Neural cell (in vitro differentiated cells): ENCODE results near the gene LTBP1. TPM values are rescaled to one million over a fixed set of nuclear protein-coding genes. Genes with fewer than 3 reads are reported as not detected.
"Not testable (repeated sequence)": the region's sequence is repeated elsewhere in the genome, so short reads cannot be mapped to it uniquely, and the experiment has no call there.

Source experiments
- H2AFZ ChIP-seq: fragments of 200-600, 300-800 bp; sonication (generic), shearing (Covaris generic); 2 replicates; pipeline ENCODE4 v1.6.0; 2014; ENCODE audit warnings: low read depth, mild to moderate bottlenecking, antibody characterized with exemption, low read length, moderate library complexity
- H3F3A ChIP-seq: fragments of 200-600 bp; shearing (Covaris generic); 2 replicates; pipeline ENCODE4 v1.6.1; 2016; ENCODE audit warnings: mild to moderate bottlenecking, moderate library complexity, mixed read lengths, antibody characterized with exemption, low read length; ENCODE audit not compliant: insufficient read depth, poor library complexity, severe bottlenecking
- H3K27ac ChIP-seq: fragments of 200-600, 300-800 bp; sonication (generic), shearing (Covaris generic); 2 replicates; pipeline ENCODE4 v1.5.1; 2014; ENCODE audit warnings: mild to moderate bottlenecking, low read length, moderate library complexity
- H3K27me3 ChIP-seq: fragments of 300-800, 200-600 bp; sonication (generic), shearing (Covaris generic); 2 replicates; pipeline ENCODE4 v1.6.0; 2014; ENCODE audit warnings: mild to moderate bottlenecking, low read depth, low read length, moderate library complexity; ENCODE audit not compliant: insufficient read depth
- H3K36me3 ChIP-seq: fragments of 300-800, 200-600 bp; sonication (generic), shearing (Covaris generic); 2 replicates; pipeline ENCODE4 v1.5.1; 2014; ENCODE audit warnings: mild to moderate bottlenecking, antibody characterized with exemption, low read length, moderate library complexity; ENCODE audit not compliant: insufficient read depth
- H3K4me2 ChIP-seq: fragments of 300-800, 200-600 bp; sonication (generic), shearing (Covaris generic); 2 replicates; pipeline ENCODE4 v1.6.0; 2014; ENCODE audit warnings: mild to moderate bottlenecking, low read length
- H3K4me3 ChIP-seq: fragments of 300-800, 200-600 bp; sonication (generic), shearing (Covaris generic); 2 replicates; pipeline ENCODE4 v1.5.1; 2014; ENCODE audit warnings: mild to moderate bottlenecking, low read length, moderate library complexity
- H3K79me2 ChIP-seq: fragments of 200-600 bp; shearing (Covaris generic); replicated peaks from 2 replicates; pipeline ENCODE4 v1.6.0; 2014; ENCODE audit warnings: mild to moderate bottlenecking, low read length, moderate library complexity; ENCODE audit not compliant: insufficient read depth
- H3K9ac ChIP-seq: fragments of 300-800, 200-600 bp; sonication (generic), shearing (Covaris generic); 2 replicates; pipeline ENCODE4 v1.6.1; 2016; ENCODE audit warnings: mild to moderate bottlenecking, low read length, mixed read lengths
- H3K9me2 ChIP-seq: fragments of 200-600 bp; shearing (Covaris generic); 2 replicates; pipeline ENCODE4 v1.6.1; 2016; ENCODE audit warnings: mild to moderate bottlenecking, low read length, mixed read lengths; ENCODE audit not compliant: insufficient read depth
- H3K9me3 ChIP-seq: fragments of 200-600, 300-800 bp; sonication (generic), shearing (Covaris generic); 2 replicates; pipeline ENCODE4 v1.6.1; 2016; ENCODE audit warnings: mild to moderate bottlenecking, mixed run types, low read length, moderate library complexity, mixed read lengths
- H4K20me1 ChIP-seq: fragments of 200-600 bp; shearing (Covaris generic); 2 replicates; pipeline ENCODE4 v1.6.1; 2016; ENCODE audit warnings: mild to moderate bottlenecking, mixed run types; ENCODE audit not compliant: insufficient read depth
- EP300 ChIP-seq: fragments of 450-650 bp; conservative IDR thresholded peaks from 2 replicates; pipeline ENCODE4 v1.6.1; 2014; ENCODE audit warnings: antibody characterized with exemption, mild to moderate bottlenecking, moderate library complexity; ENCODE audit not compliant: poor library complexity, severe bottlenecking
- EZH2 ChIP-seq: fragments of 200-600, 300-800 bp; shearing (Covaris generic), sonication (generic); IDR thresholded peaks from 2 replicates; pipeline ENCODE4 v1.6.1; 2014; ENCODE audit warnings: antibody characterized with exemption, low read length, borderline replicate concordance, mild to moderate bottlenecking; ENCODE audit not compliant: insufficient read depth, poor library complexity, severe bottlenecking
- MXI1 ChIP-seq: fragments of 450-650 bp; conservative IDR thresholded peaks from 2 replicates; pipeline ENCODE4 v1.6.1; 2014; ENCODE audit warnings: antibody characterized with exemption, mild to moderate bottlenecking; ENCODE audit not compliant: poor library complexity, severe bottlenecking
- POLR2AphosphoS5 ChIP-seq: IDR thresholded peaks from 2 replicates; pipeline ENCODE4 v1.6.1; 2012
- RAD21 ChIP-seq: fragments of 450-650 bp; conservative IDR thresholded peaks from 2 replicates; pipeline ENCODE4 v1.6.1; 2014; ENCODE audit warnings: antibody characterized with exemption, mild to moderate bottlenecking, moderate library complexity
- SMC3 ChIP-seq: fragments of 450-650 bp; conservative IDR thresholded peaks from 2 replicates; pipeline ENCODE4 v1.6.1; 2014; ENCODE audit warnings: antibody characterized with exemption, mild to moderate bottlenecking, moderate library complexity; ENCODE audit not compliant: poor library complexity
- TAF1 ChIP-seq: IDR thresholded peaks from 2 replicates; pipeline ENCODE4 v1.6.1; 2012; ENCODE audit warnings: low read depth
- polyA plus RNA-seq: library from polyadenylated mRNA; depleted of rRNA; stranded (reverse); fragments of >200 nt; gene quantifications from 2 replicates; pipeline ENCODE4 v1.2.3, GENCODE V29; 2014
- TF ChIP-seq, protein P1 (sequence below): fragments of 450-650 bp; IDR thresholded peaks from 2 replicates; pipeline ENCODE4 v1.5.1; 2014; ENCODE audit warnings: antibody characterized with exemption, mild to moderate bottlenecking, moderate library complexity; ENCODE audit not compliant: poor library complexity, severe bottlenecking
- TF ChIP-seq, protein P2 (sequence below): IDR thresholded peaks from 2 replicates; pipeline ENCODE4 v1.6.1; 2012; ENCODE audit warnings: borderline replicate concordance

LTBP1 gene
- polyA plus RNA-seq, 1 donor from 2014 or later = 1.8 TPM

DNA sequence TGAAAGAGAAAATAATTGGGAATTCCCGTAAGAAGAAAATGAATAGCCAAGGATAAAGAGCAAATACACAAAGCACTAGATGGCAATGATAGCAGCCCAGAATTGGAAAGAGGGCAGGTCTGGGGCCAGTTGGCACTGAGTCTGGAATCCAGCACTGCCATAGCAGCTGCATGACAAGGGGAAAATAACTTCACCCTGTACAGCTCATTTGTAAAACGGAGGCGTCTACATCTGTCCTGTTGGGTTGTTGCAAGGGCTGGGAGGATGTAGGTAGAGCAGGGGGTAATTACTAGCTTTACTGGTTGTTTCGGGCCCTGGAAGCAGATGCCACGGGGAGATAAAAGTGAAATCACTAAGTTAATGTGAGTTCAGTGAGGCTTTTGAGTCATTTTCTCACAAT, 419.7 kb downstream of the LTBP1 start:
- no peaks in the 10 kb centered on the region for H3K9me2 ChIP-seq
- H3K27ac ChIP-seq = no peak overlapping the region
- no peak overlapping the region for H3K4me2 ChIP-seq
- no peaks in the 10 kb centered on the region for H3K79me2 ChIP-seq
- TF ChIP-seq RAD21 (no peak), SMC3 (no peak), MXI1 (no peak), EZH2 (no peak)
- TF ChIP-seq, protein P1, sequence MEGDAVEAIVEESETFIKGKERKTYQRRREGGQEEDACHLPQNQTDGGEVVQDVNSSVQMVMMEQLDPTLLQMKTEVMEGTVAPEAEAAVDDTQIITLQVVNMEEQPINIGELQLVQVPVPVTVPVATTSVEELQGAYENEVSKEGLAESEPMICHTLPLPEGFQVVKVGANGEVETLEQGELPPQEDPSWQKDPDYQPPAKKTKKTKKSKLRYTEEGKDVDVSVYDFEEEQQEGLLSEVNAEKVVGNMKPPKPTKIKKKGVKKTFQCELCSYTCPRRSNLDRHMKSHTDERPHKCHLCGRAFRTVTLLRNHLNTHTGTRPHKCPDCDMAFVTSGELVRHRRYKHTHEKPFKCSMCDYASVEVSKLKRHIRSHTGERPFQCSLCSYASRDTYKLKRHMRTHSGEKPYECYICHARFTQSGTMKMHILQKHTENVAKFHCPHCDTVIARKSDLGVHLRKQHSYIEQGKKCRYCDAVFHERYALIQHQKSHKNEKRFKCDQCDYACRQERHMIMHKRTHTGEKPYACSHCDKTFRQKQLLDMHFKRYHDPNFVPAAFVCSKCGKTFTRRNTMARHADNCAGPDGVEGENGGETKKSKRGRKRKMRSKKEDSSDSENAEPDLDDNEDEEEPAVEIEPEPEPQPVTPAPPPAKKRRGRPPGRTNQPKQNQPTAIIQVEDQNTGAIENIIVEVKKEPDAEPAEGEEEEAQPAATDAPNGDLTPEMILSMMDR = no peak
- TF ChIP-seq, protein P2, sequence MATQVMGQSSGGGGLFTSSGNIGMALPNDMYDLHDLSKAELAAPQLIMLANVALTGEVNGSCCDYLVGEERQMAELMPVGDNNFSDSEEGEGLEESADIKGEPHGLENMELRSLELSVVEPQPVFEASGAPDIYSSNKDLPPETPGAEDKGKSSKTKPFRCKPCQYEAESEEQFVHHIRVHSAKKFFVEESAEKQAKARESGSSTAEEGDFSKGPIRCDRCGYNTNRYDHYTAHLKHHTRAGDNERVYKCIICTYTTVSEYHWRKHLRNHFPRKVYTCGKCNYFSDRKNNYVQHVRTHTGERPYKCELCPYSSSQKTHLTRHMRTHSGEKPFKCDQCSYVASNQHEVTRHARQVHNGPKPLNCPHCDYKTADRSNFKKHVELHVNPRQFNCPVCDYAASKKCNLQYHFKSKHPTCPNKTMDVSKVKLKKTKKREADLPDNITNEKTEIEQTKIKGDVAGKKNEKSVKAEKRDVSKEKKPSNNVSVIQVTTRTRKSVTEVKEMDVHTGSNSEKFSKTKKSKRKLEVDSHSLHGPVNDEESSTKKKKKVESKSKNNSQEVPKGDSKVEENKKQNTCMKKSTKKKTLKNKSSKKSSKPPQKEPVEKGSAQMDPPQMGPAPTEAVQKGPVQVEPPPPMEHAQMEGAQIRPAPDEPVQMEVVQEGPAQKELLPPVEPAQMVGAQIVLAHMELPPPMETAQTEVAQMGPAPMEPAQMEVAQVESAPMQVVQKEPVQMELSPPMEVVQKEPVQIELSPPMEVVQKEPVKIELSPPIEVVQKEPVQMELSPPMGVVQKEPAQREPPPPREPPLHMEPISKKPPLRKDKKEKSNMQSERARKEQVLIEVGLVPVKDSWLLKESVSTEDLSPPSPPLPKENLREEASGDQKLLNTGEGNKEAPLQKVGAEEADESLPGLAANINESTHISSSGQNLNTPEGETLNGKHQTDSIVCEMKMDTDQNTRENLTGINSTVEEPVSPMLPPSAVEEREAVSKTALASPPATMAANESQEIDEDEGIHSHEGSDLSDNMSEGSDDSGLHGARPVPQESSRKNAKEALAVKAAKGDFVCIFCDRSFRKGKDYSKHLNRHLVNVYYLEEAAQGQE = no peak
- H3K9me3 ChIP-seq = no peaks in the 10 kb centered on the region
- no peaks in the 10 kb centered on the region for H4K20me1 ChIP-seq
- H3K27me3 ChIP-seq = no peaks in the 10 kb centered on the region
- no peak overlapping the region for H2AFZ ChIP-seq
- H3K9ac ChIP-seq = no peak overlapping the region
- H3K4me3 ChIP-seq = no peak overlapping the region
- H3K36me3 ChIP-seq = no peaks in the 10 kb centered on the region
- H3F3A ChIP-seq = no peaks in the 10 kb centered on the region

DNA sequence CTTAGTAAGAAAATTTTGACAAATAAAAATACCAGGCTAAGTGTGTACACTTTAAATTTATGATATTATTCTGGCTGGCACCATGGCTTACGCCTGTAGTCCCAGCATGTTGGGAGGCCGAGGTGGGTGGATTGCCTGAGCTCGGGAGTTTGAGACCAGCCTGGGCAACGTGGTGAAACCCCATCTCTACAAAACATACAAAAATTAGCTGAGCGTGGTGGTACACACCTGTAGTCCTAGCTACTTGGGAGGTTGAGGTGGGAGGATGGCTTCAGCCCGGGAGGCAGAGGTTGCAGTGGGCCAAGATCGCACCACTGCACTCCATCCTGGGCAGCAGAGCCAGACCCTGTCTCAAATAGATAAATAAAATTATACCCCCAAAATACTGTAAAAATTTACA, 421.8 kb downstream of the LTBP1 start:
- H3K27me3 ChIP-seq, H3K4me3 ChIP-seq, H3K9me2 ChIP-seq, H3K79me2 ChIP-seq, H3K36me3 ChIP-seq, H3K9me3 ChIP-seq, H3K27ac ChIP-seq, H3K9ac ChIP-seq, H3K4me2 ChIP-seq, H3F3A ChIP-seq, H2AFZ ChIP-seq, H4K20me1 ChIP-seq: not testable (repeated sequence)

DNA sequence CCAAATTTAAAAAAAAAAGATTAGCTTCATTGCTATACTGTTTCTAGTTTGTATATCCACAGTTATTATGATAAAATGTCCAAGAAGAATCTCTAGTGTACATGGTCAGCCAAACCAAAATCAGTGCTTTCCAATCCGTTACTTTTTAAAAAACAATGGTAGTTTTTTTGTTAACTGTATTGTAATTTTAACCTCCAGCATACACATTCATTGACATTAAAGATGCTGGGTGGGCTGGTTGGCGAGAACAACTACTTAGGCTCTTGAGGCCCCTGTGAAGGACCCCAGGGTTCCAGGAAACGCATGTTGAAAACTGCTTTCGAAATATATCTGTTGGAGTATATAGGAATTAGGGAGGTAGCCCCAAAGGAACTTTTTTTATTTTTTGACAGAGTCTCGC, 422.4 kb downstream of the LTBP1 start:
- Histone ChIP-seq H3K27ac (no peak overlapping the region), H3K79me2 (no peaks in the 10 kb centered on the region), H3K9me3 (no peaks in the 10 kb centered on the region), H4K20me1 (no peaks in the 10 kb centered on the region), H3K9ac (no peak overlapping the region), H3K36me3 (no peaks in the 10 kb centered on the region), H2AFZ (no peak overlapping the region), H3F3A (no peaks in the 10 kb centered on the region), H3K4me2 (no peak overlapping the region), H3K4me3 (no peak overlapping the region), H3K27me3 (no peaks in the 10 kb centered on the region), H3K9me2 (no peaks in the 10 kb centered on the region)
- no peak for TF ChIP-seq TAF1
- no peak for TF ChIP-seq EZH2
- TF ChIP-seq RAD21 = no peak
- no peak for TF ChIP-seq POLR2AphosphoS5
- TF ChIP-seq, protein P2 = no peak
- TF ChIP-seq, protein P1 = no peak
- TF ChIP-seq EP300 = no peak
- no peak for TF ChIP-seq MXI1
- no peak for TF ChIP-seq SMC3
